ENCODE measurements around the gene ADGRL1.

The ADGRL1 gene

GRCh38 chr19:14106840-14107239 is 99.1 kb downstream of the ADGRL1 start:
- no peak overlapping the region for H4K91ac ChIP-seq (ENCODE audit: low read depth, low read length, poor library complexity)
- no peaks in the 10 kb centered on the region for H3K4me1 ChIP-seq (ENCODE audit: control insufficient read depth in 2 of 2, insufficient read depth in 1 of 2, low read depth in 1 of 2, low read length in 2 of 2)
- no CpG with 5 or more reads among the region's 16 CpGs for WGBS, 2 donors (ENCODE audit: extremely low coverage in 2 of 2, insufficient read length in 2 of 2, insufficient replicate concordance in 1 of 2)
- H2BK5ac ChIP-seq (ENCODE audit: low read length): no peak overlapping the region
- no peak overlapping the region for H3K9ac ChIP-seq (ENCODE audit: low read depth, low read length, poor library complexity)
- no peak overlapping the region for H3K14ac ChIP-seq (ENCODE audit: low read length)
- H3K9me3 ChIP-seq (replicated peaks in 1 of 2; ENCODE audit: control insufficient read depth in 2 of 2, insufficient read depth in 1 of 2, low read depth in 1 of 2, low read length in 2 of 2): no peaks in the 10 kb centered on the region
- H3K79me1 ChIP-seq (ENCODE audit: low read depth, low read length): peaks cover 1% of the 10 kb centered on the region
- no peak overlapping the region for H3K27ac ChIP-seq (replicated peaks; ENCODE audit: low read length)
- H3K4me3 ChIP-seq (ENCODE audit: low read length in 2 of 2): peak overlapping the region in 1 of 2 donors; percentile 21
- H2BK120ac ChIP-seq (ENCODE audit: low read depth, low read length): no peak overlapping the region
- DNase-seq (ENCODE audit: low spot score): no peak
- peaks cover 9 to 45% of the 10 kb centered on the region in 2 donors for H3K36me3 ChIP-seq (replicated peaks in 1 of 2; ENCODE audit: control insufficient read depth in 2 of 2, insufficient read depth in 2 of 2, low read length in 2 of 2)
- H4K8ac ChIP-seq (ENCODE audit: low read depth, low read length): no peak overlapping the region
- no peak overlapping the region for H3K4ac ChIP-seq (ENCODE audit: low read length)
- H2AFZ ChIP-seq (ENCODE audit: low read length): no peak overlapping the region
- H2BK12ac ChIP-seq (ENCODE audit: low read length): no peak overlapping the region
- no peak overlapping the region for H2AK5ac ChIP-seq (ENCODE audit: low read depth, low read length)
- H3K23ac ChIP-seq (ENCODE audit: low read depth, low read length, poor library complexity): peak overlapping the region; percentile 31
- H3K18ac ChIP-seq (ENCODE audit: low read length): no peak overlapping the region
- H3K27me3 ChIP-seq (ENCODE audit: control insufficient read depth in 3 of 3, insufficient read depth in 3 of 3, low read depth in 1 of 3, low read length in 3 of 3): no peaks in the 10 kb centered on the region
- H2BK15ac ChIP-seq (ENCODE audit: low read length): no peak overlapping the region
- no peak overlapping the region for H3K4me2 ChIP-seq (ENCODE audit: insufficient read depth, low read length, poor library complexity, severe bottlenecking)

- H3K9ac ChIP-seq (ENCODE audit: low read depth, low read length, poor library complexity): no peak overlapping the region
- WGBS, 2 donors (ENCODE audit: extremely low coverage in 2 of 2, insufficient read length in 2 of 2, insufficient replicate concordance in 1 of 2): no CpG with 5 or more reads among the region's 8 CpGs
- H2BK15ac ChIP-seq (ENCODE audit: low read length): no peak overlapping the region
- H2BK12ac ChIP-seq (ENCODE audit: low read length): no peak overlapping the region
- no peak overlapping the region for H4K8ac ChIP-seq (ENCODE audit: low read depth, low read length)
- H3K14ac ChIP-seq (ENCODE audit: low read length): no peak overlapping the region
- H3K23ac ChIP-seq (ENCODE audit: low read depth, low read length, poor library complexity): no peak overlapping the region
- no peak overlapping the region for H3K27ac ChIP-seq (replicated peaks; ENCODE audit: low read length)
- H3K4ac ChIP-seq (ENCODE audit: low read length): no peak overlapping the region
- no peaks in the 10 kb centered on the region for H3K4me1 ChIP-seq (ENCODE audit: control insufficient read depth in 2 of 2, insufficient read depth in 1 of 2, low read depth in 1 of 2, low read length in 2 of 2)
- peaks cover 0 to under 1% of the 10 kb centered on the region in 2 donors for H3K9me3 ChIP-seq (replicated peaks in 1 of 2; ENCODE audit: control insufficient read depth in 2 of 2, insufficient read depth in 1 of 2, low read depth in 1 of 2, low read length in 2 of 2)
- H2AFZ ChIP-seq (ENCODE audit: low read length): no peak overlapping the region
- H3K4me2 ChIP-seq (ENCODE audit: insufficient read depth, low read length, poor library complexity, severe bottlenecking): no peak overlapping the region
- H3K36me3 ChIP-seq (replicated peaks in 1 of 2; ENCODE audit: control insufficient read depth in 2 of 2, insufficient read depth in 2 of 2, low read length in 2 of 2): peaks cover 9 to 56% of the 10 kb centered on the region in 2 donors
- H3K18ac ChIP-seq (ENCODE audit: low read length): no peak overlapping the region
- no peak overlapping the region for H3K4me3 ChIP-seq (ENCODE audit: low read length in 2 of 2)
- H2AK5ac ChIP-seq (ENCODE audit: low read depth, low read length): no peak overlapping the region
- no peaks in the 10 kb centered on the region for H3K27me3 ChIP-seq (ENCODE audit: control insufficient read depth in 3 of 3, insufficient read depth in 3 of 3, low read depth in 1 of 3, low read length in 3 of 3)
- H2BK5ac ChIP-seq (ENCODE audit: low read length): no peak overlapping the region
- DNase-seq (ENCODE audit: low spot score): no peak
- no peak overlapping the region for H2BK120ac ChIP-seq (ENCODE audit: low read depth, low read length)
- no peaks in the 10 kb centered on the region for H3K79me1 ChIP-seq (ENCODE audit: low read depth, low read length)
- no peak overlapping the region for H4K91ac ChIP-seq (ENCODE audit: low read depth, low read length, poor library complexity)
Observed at GRCh38 chr19:14105680-14106079, 100.3 kb downstream of the ADGRL1 start.

DNA sequence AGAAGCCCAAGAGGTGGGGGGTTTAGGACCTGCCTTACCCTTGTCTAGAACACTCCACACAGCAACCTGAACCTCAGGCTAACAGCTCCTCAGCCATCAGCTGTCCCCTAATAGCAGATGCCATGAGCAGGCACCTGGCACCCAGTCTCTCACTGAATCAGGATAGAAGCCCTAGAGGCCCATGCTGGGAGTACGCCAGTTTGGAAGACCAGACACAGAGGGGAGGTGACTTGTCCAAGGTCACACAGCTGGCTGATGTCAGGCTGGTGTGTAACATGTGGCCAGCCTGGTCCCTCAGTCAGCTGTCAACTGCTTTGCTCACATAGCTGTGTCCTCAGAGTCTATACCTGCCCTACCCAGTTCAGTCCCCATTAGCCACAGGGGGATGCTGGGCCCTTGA is 102.7 kb downstream of the ADGRL1 start:
- Histone ChIP-seq H3K18ac (ENCODE audit: low read length) (no peak overlapping the region), H3K9ac (ENCODE audit: low read depth, low read length, poor library complexity) (no peak overlapping the region), H3K4ac (ENCODE audit: low read length) (no peak overlapping the region), H2AK5ac (ENCODE audit: low read depth, low read length) (no peak overlapping the region), H3K4me1 (ENCODE audit: control insufficient read depth in 2 of 2, insufficient read depth in 1 of 2, low read depth in 1 of 2, low read length in 2 of 2) (no peaks in the 10 kb centered on the region), H3K27ac (replicated peaks; ENCODE audit: low read length) (no peak overlapping the region), H3K23ac (ENCODE audit: low read depth, low read length, poor library complexity) (no peak overlapping the region), H4K8ac (ENCODE audit: low read depth, low read length) (no peak overlapping the region), H3K4me3 (ENCODE audit: low read length in 2 of 2) (no peak overlapping the region), H3K79me1 (ENCODE audit: low read depth, low read length) (no peaks in the 10 kb centered on the region), H2BK120ac (ENCODE audit: low read depth, low read length) (no peak overlapping the region), H2BK5ac (ENCODE audit: low read length) (no peak overlapping the region), H3K4me2 (ENCODE audit: insufficient read depth, low read length, poor library complexity, severe bottlenecking) (no peak overlapping the region), H2BK12ac (ENCODE audit: low read length) (no peak overlapping the region), H4K91ac (ENCODE audit: low read depth, low read length, poor library complexity) (no peak overlapping the region), H3K9me3 (replicated peaks in 1 of 2; ENCODE audit: control insufficient read depth in 2 of 2, insufficient read depth in 1 of 2, low read depth in 1 of 2, low read length in 2 of 2) (peaks cover 0 to 3% of the 10 kb centered on the region in 2 donors), H3K27me3 (ENCODE audit: control insufficient read depth in 3 of 3, insufficient read depth in 3 of 3, low read depth in 1 of 3, low read length in 3 of 3) (no peaks in the 10 kb centered on the region), H2AFZ (ENCODE audit: low read length) (no peak overlapping the region), H3K14ac (ENCODE audit: low read length) (no peak overlapping the region), H2BK15ac (ENCODE audit: low read length) (no peak overlapping the region), H3K36me3 (replicated peaks in 1 of 2; ENCODE audit: control insufficient read depth in 2 of 2, insufficient read depth in 2 of 2, low read length in 2 of 2) (peaks cover 13 to 67% of the 10 kb centered on the region in 2 donors)
- no peak for DNase-seq (ENCODE audit: low spot score)
- WGBS, 2 donors (ENCODE audit: extremely low coverage in 2 of 2, insufficient read length in 2 of 2, insufficient replicate concordance in 1 of 2): no CpG with 5 or more reads among the region's 1 CpG

DNA sequence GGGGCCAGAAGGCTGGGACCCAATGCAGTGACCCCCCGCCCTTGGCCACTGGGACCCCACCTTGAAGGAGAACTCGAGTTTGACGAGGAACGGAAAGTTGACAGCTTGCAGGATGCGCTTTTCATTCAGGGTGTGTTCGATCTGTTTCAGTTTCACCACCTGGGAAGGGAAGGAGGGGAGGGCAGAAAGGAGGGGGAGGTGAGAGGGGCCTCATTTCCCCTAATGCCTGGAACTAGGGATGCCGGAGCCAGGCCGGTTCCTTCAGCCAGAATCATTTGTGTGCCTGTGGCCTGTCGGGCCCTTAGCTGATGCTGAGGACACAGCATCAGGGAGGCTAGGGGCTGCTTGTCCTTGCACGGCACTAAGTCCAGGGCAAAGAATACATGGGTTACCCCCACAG is 103.2 kb downstream of the ADGRL1 start:
- WGBS, 2 donors (ENCODE audit: extremely low coverage in 2 of 2, insufficient read length in 2 of 2, insufficient replicate concordance in 1 of 2): no CpG with 5 or more reads among the region's 10 CpGs
- no peak overlapping the region for H2BK12ac ChIP-seq (ENCODE audit: low read length)

More for the DNA sequence above, 103.2 kb downstream of the ADGRL1 start:
- Histone ChIP-seq H3K36me3 (replicated peaks in 1 of 2; ENCODE audit: control insufficient read depth in 2 of 2, insufficient read depth in 2 of 2, low read length in 2 of 2) (peaks cover 13 to 72% of the 10 kb centered on the region in 2 donors), H3K9me3 (replicated peaks in 1 of 2; ENCODE audit: control insufficient read depth in 2 of 2, insufficient read depth in 1 of 2, low read depth in 1 of 2, low read length in 2 of 2) (peaks cover 0 to 3% of the 10 kb centered on the region in 2 donors), H3K4me2 (ENCODE audit: insufficient read depth, low read length, poor library complexity, severe bottlenecking) (no peak overlapping the region), H3K27me3 (ENCODE audit: control insufficient read depth in 3 of 3, insufficient read depth in 3 of 3, low read depth in 1 of 3, low read length in 3 of 3) (no peaks in the 10 kb centered on the region), H2AK5ac (ENCODE audit: low read depth, low read length) (no peak overlapping the region), H3K4ac (ENCODE audit: low read length) (no peak overlapping the region), H3K4me3 (ENCODE audit: low read length in 2 of 2) (no peak overlapping the region), H2AFZ (ENCODE audit: low read length) (no peak overlapping the region), H3K27ac (replicated peaks; ENCODE audit: low read length) (no peak overlapping the region), H4K8ac (ENCODE audit: low read depth, low read length) (no peak overlapping the region), H3K4me1 (ENCODE audit: control insufficient read depth in 2 of 2, insufficient read depth in 1 of 2, low read depth in 1 of 2, low read length in 2 of 2) (no peaks in the 10 kb centered on the region), H2BK120ac (ENCODE audit: low read depth, low read length) (no peak overlapping the region), H3K23ac (ENCODE audit: low read depth, low read length, poor library complexity) (no peak overlapping the region), H4K91ac (ENCODE audit: low read depth, low read length, poor library complexity) (no peak overlapping the region), H2BK5ac (ENCODE audit: low read length) (no peak overlapping the region), H3K14ac (ENCODE audit: low read length) (no peak overlapping the region), H3K18ac (ENCODE audit: low read length) (no peak overlapping the region), H2BK15ac (ENCODE audit: low read length) (no peak overlapping the region), H3K9ac (ENCODE audit: low read depth, low read length, poor library complexity) (no peak overlapping the region), H3K79me1 (ENCODE audit: low read depth, low read length) (no peaks in the 10 kb centered on the region)
- no peak for DNase-seq (ENCODE audit: low spot score)
